ENCODE results near the gene UNC79.
"Not testable (repeated sequence)": the region's sequence is repeated elsewhere in the genome, so short reads cannot be mapped to it uniquely, and the experiment has no call there.

The UNC79 gene

DNA sequence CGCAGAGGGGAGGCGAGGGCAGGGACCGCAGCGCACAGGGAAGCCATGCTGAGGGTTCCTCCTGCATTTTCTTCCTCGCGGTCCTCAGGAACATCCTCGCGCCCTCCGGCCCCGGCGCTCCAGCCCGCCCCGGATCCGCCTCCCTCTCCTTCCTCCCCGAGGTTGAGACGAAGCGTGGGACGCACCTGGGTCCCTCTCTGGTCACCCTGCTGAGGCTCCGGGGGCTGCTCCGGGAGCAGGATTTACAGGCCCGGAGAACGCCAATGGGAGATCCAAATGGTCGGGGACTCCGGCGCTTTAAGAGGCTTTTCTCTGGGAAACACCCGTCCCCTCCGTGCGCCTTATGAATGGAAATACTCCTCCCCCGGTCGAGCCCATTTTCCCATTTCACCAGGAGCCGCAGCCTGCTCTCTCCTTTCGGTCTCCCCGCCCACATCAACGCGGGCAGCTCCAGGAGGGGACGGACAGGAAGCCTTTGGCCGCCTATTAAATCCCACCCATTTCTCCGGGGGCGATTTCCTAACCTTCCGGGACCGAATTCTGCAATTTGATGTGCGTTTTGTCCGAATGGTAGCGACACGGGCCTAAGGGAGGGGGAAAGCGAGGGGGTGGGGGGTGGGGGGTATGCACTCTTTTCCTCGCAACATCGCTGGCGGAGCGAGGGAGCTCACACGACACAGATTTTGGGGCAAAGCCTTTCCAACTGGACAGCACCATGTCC, at the start of gene UNC79:
Gene UNC79 (plus strand): TSS at position 625 of the 721 bp plus-strand sequence. CDS start 91 bp downstream, at position 716.
- no peak for DNase-seq

DNA sequence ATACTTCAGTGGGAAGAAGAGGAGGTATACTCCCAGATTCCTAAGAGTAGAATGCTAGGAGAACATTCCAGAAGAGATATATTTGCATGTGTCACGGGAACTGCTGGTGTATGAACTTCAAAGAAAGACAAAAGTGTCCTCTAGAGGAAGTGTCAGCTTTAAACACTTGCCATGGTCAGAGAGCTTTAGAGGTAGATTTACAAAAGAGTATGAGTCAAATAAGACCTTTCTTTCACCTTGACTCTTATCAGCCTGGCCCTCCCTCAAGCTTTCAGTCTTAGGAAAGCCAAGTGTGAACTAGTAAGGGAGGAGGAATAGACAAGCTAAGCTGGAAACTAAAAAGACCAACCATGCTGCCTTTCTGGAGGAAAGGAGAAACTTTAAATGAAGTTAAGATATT, 49.1 kb upstream of the UNC79 start:
- no peak for DNase-seq

DNA sequence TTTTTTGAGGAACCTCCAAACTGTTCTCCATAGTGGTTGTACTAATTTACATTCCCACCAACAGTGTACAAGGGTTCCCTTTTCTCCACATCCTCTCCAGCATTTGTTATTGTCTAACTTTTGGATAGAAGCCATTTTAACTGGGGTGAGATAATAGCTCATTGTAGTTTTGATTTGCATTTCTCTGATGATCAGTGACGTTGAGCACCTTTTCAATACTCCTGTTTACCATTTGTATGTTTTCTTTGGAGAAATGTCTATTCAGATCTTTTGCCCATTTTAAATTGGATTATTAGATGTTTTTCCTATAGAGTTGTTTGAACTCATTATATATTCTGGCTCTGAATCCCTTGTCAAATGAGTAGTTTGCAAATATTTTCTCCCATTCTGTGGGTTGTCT, 46.5 kb upstream of the UNC79 start:
- not testable (repeated sequence) for DNase-seq

DNA sequence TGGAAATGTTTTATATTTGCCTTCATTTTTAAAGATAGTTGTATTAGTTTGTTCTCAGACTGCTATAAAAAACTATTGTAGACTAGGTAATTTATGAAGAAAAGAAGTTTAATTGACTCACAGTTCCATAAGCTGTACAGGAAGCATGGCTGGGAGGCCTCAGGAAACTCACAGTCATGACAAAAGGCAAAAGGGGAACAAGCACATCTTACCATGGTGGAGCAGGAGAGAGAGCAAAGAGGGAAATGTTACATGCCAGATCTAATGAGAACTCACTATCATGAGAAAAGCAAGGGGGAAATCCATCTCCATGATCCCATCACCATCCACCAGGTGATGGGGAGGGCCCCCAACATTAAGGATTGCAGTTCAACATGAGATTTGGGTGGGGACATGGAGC, 35.5 kb upstream of the UNC79 start:
- no peak for DNase-seq

DNA sequence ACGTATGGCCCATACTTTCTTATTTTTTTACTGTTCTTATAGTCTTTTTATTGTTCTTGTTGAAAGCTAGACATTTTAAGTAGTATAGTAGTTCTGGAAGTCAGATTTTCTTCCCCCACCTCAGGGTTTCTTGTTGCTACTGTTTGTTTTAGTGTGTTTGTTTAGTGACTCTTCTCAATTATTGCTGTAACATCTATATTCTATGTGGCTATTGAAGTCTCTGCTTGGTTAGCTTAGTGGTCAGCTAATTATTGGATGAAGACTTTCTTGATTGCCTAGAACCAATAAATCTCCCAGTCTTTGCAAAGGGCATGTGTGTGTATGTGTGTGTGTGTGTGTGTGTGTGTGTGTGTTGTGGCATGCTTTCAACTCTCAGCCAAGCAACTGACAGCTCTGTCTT, 34.3 kb upstream of the UNC79 start:
- no peak for DNase-seq

DNA sequence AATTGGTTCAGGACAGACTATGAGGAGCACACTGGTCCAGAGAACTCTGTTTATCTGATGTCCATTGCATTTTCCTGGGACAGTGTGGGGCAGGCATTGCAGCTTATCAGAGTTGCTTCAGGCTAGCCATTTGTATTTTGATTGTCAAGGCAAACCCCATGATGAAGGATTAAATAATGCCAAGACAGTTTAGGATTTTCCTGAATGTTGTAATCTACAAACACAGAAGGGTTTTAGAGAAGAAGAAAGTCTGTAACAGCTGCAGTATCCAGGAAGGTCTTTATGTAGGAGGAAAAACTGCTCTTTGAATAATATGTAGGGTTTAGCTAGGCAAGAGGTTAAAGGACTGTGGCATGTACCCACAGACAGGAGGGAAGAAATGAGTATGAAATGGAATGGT, 32.2 kb upstream of the UNC79 start:
- no peak for DNase-seq

DNA sequence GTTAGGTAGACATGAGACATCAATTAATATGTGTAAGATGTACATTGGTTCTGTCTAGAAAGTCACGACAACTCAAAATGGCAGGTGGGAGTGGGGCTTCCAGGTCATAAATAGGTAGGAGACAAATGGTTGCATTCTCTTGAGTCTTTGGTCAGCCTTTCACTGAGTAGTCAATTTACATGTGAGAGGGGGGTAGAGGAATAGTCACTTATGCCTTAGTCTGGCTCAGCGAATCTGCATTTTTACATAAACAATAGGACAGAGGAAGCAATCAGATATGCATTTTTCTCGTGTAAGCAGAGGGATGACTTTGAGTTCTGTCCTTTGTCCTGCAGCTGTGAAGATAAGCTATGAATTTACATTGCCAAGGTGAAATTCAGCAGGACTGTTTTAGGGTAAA, 27.8 kb upstream of the UNC79 start:
- no peak for DNase-seq

DNA sequence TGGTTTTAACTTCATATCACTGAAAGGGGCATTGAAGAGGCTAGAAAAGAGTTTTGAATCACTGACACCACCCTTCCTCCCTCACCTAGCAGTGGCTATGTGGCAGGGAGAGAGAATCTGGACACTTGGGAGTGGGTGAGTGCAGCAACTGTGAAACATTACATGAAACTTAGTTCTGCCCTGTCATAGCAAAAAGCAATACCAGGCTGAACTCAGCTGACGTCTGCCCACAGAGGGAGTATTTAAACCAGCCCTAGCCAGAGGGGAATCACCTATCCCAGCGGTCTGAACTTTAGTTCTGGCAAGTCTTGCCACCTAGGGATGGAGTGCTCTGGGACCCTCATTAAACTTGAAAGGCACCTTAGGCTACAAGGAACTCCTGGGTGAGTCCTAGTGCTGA, 20.7 kb upstream of the UNC79 start:
- DNase-seq, result no peak

DNA sequence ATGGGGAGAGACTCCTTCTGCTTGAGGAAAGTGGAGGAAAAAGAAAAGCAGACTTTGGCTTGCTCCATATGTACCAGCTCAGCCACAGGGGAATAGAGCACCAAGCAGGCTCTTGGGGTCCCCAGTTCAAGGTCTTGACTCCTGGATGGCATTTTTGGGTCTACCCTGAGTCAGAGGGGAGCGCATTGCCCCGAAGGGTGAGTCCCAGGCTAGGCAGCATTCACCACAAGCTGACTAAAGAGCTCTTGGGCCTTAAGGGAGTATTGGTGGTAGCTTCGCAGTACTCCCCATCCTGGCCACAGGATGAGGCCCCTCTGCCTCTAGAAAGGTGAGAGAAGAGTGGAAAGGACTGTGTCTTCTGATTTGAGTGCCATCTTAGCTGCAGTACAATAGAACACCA, 19.8 kb upstream of the UNC79 start:
- DNase-seq, result no peak

DNA sequence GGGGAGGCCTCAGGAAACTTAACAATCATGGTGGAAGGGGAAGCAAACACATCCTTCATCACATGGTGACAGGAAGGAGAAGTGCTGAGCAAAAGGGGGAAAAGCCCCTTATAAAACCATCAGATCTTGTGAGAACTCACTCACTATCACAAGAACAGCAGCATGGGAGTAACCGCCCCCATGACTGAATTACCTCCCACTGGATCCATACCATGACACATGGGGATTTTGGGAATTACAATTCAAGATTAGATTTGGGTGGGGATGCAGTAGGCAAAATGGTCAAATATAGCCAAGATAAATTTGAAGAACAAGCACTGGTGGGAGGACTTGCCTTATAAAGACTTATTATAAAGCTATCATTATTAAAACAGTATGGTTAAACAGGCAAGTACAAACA, 5.6 kb upstream of the UNC79 start:
- not testable (repeated sequence) for DNase-seq

DNA sequence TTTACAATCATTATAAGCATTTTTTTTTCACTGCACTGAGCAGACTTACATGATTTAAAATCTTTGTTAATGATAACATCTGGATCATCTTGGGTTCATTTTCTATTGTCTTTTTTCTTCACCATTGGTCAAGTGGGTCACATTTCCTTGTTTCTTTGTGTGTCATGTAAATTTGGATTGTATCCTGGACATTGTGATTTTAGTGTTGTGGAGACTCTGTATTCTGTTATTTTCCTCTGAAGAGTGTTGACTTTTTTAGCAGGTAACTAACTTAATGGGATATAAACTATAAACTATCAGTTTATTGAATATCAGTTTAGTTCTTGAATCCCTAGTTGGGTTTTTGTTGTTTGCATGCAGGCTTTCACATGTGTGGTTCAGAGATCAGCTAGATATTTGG, 4.0 kb upstream of the UNC79 start:
- DNase-seq, result no peak

DNA sequence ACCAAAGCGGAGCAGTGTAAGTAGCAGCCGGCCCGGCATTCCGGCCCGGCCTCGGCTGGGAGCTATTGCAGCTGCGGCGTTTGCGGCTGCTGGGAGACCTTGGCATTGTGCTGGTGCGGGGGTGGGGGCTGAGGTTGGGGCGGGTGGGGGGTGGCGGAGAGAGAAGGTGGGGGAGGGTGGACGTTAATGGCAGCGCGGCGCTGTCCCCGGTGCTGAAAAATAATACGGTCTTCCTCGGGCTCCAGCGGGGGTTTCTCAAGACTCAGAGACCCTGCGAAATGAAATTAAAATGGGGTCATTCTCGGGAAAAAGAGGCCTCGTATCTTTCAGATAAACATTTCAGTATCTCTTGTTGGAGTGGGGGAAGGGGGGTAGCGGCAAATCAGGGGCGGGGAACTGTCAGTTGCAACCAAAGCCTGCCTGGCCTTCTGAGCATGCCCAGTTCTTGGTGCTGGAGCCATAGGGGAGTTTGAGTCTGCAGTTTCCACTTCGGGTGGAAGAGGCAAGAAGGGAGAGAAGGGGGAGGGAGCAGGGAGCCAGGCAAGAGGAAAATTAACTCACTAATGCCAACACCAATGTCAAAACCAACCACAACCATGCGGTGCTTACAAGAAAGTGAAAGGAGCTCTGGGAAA, 414 bp downstream of the UNC79 start:
- no peak for DNase-seq

DNA sequence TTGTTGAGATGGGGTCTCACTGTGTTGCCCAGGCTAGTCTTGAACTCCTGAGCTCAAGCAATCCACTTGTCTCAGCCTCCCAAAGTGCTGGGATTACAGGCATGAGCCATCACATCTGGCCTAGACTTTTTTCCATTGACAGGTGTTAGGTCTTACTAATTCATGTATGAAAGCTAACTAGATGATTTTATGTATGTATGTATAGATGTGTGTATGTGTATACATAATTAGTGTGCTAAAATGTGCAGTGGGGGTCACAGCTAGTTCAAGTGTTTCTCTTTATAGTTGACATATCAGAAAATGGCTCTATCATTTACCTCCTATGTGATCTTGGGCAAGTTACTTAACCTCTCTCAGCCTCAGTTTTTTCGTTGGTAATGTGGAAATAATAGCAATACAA, 23.5 kb downstream of the UNC79 start:
- DNase-seq, result no peak

DNA sequence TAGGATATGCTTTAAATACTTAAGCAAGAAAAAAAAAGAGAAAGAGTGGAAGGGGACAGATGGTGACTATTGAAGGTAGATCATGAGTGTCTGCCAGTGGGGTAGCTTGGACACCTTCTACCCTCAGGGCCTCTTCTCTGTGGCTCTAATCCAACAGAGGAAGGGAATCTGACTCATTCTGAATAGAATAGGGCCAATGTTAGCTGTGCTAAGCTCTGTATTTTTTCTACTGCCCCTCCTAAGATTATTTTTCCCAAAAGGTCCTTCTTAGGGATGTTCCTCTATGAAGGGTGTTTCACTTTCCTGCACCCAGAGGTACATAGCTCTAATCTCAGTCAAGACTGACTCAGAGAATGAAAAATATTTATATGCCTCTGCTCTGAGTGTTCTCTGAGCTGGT, 25.6 kb downstream of the UNC79 start:
- DNase-seq, result no peak

DNA sequence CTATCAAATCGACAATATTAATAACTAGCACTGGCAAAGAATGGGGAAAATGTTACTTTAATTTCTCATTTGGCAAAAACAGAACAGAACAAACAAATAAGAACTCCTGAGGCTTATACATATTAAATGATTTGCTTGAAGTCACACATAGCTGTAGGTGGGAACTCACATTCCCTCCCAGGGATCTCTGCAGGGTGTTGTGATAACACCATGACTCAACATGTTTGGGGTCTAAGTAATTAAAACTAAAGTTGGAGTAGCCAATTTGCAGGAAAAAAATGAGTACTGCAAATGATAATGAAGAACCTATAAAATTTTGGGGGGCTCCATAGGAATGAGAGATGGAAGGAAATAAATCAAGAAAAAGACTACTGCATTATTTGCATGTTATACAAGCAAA, 27.5 kb downstream of the UNC79 start:
- DNase-seq, result no peak

DNA sequence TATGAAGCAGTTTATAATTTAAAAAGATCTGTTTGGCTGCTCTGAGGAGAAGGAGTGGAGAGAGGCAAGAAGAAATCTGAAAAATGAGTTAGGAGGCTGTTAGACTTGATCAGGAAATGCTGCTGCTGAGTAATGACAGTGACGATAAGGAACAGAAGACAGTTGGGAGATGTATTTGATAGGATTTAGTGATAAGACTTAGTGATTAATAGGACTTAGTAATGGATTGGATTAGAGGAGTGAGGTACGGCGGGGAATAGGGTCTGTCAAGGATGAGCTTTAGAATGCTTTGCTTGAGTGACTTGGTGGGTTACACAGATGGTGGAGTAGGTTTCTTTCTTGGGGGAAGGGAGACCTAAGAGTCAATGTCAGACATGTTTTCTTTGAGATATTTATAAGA, 31.7 kb downstream of the UNC79 start:
- no peak for DNase-seq

DNA sequence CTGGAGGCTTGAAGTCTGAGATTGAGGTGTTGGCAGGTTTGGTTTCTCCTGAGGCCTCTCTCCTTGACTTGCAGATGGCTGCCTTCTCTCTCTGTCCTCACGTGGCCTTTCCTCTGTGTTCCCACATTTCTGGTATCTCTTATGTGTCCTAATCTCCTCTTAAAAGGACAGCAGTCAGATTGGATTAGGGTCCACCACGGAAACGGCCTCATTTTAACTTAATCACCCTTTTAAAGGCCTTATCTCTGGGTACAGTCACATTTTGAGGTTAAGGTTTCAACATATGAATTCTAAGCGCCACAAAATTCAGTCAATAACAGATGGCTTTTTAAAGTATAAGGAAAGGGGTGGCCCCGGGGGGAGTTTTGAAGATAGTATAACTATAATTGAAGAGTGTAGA, 33.5 kb downstream of the UNC79 start:
- DNase-seq, result no peak

DNA sequence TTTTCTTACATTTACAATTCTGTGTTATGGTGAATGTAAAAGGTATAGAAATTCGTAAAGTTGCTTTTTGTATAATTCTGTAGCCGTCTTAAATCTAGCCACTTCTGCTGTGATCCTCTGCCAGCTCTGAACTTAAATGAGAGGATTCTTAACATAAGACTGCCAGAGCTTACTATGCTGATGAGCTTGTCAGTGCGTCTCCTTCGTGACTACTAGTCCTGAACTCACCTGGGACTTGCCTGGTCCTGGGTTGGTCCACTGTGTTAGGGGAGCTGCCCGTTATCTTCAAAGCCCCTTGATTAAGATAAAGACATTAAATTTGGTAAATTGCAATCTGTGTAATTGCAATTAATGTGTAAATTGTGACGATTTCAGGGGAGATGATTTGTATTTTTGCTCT, 44.7 kb downstream of the UNC79 start:
- DNase-seq, result no peak

DNA sequence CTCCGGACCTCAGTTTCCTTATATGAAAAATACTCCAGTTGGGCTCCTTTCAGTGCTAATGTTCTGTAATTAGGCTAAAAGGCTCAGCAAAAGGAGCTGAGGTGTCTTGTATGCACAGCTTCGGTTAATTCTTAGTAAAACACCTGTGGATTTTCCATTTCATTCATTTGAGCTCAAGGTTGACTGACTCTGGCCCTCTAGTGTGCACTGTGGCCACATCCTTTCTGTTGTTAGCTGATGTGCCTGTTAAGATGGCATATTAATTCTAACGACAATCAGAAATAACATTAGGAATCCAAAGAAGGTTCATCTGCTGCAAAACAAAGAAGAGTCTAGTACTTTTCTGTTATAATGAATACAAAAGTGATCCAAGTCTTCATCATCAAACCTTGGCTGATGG, 45.6 kb downstream of the UNC79 start:
- no peak for DNase-seq

DNA sequence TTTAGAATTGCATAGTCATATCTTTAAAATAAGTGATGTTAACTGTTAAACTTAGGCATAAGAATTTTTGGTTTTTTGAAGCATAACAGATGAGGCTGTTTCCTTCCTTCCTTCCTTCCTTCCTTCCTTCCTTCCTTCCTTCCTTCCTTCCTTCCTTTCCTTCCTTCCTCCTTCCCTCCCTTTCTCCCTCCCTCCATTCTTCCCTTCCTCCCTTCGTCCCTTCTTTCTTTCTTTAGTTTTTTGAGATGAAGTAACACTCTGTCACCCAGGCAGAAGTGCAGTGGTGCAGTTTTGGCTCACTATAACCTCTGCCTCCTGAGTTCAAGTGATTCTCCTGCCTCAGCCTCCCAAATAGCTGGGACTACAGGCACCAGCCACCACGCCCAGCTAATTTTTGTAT, 48.3 kb downstream of the UNC79 start:
- DNase-seq, result not testable (repeated sequence)

DNA sequence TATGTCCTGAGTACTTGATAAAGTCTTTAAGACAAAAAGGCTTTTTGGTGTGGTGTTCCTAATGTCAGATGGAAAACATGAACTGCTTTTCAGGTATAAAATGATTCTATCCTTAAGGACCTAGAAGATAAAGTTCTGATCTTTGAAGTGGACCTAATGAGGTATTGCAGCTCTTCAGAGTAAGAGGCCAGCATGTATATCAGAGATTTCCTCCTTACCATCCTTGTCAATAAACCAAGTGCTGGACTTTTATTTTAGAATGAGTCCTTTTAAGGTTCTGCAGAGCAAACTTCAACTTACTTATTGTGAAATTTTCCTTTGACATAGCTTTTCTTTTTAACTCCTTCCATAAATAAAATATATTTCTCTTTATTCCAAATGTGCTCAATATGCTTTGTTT, 50.1 kb downstream of the UNC79 start:
- DNase-seq, result no peak

DNA sequence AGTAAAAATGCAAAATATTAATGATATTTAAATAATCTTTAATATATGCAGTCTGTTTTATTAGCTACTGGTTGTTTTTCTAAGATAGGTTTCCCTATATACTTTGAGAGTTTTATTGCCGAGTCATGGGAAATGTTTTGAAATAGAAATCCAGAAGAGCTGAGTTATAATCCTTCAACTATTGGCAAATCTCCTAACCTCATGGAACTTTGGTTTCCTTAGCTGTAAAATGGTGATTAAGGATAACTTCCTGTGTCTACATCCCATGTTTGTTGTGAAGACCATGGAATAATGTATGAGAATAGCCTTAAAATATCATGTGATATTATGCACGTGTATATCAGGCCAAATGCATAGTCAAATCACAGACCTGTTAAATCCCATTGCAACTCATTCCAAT, 51.0 kb downstream of the UNC79 start:
- no peak for DNase-seq

DNA sequence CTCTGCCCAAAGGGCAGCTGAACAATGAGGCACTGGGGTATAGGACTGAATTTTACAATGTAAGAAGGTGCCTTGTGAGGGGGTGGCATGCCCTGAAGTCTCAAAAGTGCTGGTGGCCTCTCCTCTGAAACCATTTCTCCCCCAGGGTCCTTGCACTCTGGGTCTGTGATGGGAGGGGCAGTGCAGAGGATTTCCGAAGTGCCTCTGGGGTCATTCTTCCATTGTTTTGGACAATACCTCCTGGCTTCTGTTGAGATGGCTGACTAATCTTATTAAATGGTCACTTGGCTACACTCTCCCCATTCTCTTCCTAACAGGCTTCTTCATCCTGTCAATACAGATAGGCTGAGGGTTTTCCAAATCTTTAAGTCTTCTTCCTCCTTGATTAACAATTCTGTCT, 59.3 kb downstream of the UNC79 start:
- no peak for DNase-seq

DNA sequence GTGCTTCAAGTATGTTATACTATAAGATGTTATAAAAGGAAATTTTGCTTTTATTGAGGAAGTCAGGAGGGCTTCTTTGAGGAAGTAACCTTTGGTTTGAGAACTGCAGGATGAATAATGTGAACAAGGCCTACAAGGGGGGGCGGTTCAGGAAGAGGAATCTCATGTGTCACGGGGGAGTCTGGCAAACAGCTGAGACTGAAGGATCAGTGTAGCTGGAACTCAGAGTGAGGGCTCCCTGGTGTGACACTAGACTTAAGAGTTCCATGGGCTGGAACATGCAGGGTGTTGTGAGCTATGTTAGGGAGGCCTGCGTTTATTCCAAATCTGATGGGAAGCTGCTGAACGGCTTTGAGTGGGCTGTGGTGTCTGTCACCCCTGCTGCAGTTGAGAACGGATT, 62.3 kb downstream of the UNC79 start:
- DNase-seq, result no peak

DNA sequence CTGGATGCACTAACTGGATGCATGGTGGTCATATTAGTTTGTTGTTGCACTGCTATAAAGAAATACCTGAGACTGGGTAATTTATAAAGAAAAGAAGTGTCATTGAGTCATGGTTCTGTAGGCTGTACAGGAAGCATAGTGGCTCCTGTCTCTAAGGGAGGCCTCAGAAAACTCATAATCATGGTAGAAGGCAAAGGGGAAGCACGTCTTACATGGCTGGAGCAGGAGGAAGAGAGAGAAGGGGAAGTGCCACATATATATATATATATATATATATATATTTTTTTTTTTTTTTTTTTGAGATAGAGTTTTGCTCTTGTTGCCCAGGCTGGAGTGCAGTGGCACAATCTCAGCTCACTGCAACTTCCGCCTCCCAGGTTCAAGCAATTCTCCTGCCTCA, 62.9 kb downstream of the UNC79 start:
- DNase-seq, result not testable (repeated sequence)

Data from activated naive CD4-positive, alpha-beta T cell treated with anti-CD3 and anti-CD28 coated beads, Interleukin-2, amount 50 U/mL, for 16 hours (primary cell).